ENCODE results near the gene KLK2.

Gene KLK2

DNA sequence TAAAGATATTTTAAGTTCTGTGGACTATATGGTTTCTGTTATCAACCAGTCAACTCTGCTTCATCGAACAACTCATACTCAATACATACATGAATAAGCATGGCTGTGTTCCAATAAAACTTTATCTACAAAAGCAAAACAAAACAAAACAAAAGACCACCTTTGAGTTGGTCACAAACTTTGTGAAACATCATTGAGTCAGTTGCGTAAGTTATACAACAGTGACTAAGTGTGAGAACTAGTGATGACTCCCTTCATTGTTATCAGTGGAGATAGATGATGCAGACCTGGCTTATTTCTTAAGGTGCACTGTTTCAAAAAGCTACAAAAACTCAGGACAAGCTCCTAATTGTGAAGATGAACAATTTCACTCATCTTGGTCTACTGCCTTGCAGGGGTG lies 52.5 kb downstream of the KLK2 start:
- DNase-seq: no peak

DNA sequence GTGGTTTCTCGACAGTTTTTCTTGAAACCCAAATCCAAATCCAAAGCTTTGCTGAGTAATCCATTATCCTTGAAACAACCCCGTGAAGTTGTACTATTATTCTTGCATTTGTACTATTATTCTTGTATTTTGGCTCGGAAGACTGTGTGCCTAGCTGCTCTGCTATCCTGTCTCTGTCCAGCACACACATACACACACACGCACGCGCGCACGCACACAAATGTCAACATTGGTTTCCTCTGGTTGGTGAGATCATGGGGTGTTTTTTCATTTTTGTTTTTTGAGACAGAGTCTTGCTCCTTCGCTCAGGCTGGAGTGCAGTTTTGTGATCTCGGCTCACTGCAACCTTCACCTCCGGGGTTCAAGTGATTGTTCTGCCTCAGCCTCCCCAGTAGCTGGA lies 52.9 kb downstream of the KLK2 start:
- DNase-seq: no peak

DNA sequence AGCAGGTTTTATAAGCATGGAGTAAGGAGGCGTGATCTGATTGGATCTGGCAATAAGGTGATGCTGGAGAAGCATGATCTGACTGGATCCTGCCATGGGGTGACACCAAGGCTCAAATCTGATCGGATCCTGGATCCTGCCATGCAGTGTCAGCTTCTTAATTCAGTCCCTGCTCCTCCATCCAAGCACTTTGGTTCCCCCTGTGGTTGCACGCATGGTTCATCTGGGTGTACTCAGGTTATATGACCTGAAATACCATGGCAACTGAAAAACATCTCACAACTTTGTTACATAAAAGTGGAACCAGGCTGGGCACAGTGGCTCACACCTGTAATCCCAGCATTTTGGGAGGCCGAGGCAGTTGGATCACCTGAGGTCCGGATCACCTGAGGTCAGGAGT lies 55.6 kb downstream of the KLK2 start:
- DNase-seq: no peak
